CD4-positive, alpha-beta T cell treated with Interleukin-1 beta for 1 hour (primary cell): ENCODE data around the gene EPN3.
A peak's percentile ranks its signal among the peaks of the same experiment; 100 is the strongest.

Source experiments
- DNase-seq, 2 donors: peaks; one replicate each; pipeline ENCODE4 v3.0.0-alpha.2; 2020 to 2022

The EPN3 gene

DNA sequence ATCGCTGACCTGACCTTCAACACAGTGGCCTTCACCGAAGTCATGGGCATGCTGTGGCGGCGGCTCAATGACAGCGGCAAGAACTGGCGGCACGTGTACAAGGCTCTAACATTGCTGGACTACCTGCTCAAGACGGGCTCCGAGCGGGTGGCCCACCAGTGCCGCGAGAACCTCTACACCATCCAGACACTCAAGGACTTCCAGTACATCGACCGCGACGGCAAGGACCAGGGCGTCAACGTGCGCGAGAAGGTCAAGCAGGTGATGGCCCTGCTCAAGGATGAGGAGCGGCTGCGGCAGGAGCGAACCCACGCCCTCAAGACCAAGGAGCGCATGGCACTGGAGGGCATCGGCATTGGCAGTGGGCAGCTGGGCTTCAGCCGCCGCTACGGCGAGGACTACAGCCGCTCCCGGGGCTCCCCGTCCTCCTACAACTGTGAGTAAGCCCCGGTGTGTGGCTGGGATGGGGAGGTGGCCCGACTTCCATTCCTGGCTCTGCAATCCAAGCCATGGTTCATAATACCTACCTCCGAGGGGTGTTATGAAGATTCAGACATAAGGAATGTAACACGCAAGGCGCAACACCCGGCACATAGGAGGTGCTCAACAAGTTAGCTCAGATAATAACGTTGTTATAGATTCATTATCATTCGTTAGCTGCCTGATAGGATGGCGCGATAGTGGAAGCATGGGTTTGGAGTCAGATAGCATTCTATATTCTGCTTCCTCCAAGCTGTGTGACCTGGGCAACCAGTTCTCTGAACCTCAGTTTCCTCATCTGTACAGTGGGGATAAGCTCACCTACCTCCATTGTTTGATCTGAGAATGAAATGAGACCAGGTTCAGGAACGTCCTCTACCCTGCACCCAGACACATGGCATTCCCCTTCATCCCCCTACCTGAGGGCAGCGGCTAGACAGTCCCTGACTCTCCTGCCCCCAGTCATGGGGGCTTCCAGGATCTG, 4.4 kb downstream of the EPN3 start:
- no peak for DNase-seq

DNA sequence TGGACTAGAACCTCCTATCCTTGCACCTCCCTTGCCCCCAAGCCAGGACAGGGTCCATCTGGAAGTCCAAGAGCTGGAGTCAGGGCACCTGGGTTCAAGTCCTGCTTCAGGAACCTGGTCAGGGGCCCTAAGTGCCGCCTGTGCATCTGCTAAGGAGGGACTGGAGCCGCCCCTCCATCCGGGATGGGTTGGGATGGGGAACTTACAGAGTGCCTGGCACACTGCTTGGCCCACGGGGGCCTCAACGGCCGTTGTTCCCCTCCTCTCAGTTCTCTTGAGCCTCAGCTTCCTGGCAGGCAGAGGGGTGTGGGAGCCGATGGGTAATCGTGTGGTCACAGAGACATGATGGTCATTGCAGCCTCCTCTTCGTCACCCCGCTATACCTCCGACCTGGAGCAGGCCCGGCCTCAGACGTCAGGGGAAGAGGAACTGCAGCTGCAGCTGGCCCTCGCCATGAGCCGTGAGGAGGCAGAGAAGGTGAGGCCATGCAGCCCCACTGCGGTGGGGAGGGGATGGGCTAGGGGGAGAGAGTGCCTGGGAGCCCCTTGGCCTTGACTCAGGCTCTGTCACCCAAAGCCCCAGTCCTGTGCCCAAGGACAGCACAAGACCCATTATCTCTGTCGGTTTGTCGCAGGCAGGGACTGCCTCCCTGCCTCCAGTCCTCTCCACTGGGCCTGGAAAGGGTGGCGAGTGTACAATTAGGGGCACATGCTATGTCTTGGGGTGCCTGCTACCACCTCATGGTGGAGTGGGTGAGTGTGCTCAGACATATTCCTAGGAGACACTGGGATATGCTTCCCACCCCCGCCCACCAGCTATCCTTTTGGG, 5.4 kb downstream of the EPN3 start:
- no peak for DNase-seq

DNA sequence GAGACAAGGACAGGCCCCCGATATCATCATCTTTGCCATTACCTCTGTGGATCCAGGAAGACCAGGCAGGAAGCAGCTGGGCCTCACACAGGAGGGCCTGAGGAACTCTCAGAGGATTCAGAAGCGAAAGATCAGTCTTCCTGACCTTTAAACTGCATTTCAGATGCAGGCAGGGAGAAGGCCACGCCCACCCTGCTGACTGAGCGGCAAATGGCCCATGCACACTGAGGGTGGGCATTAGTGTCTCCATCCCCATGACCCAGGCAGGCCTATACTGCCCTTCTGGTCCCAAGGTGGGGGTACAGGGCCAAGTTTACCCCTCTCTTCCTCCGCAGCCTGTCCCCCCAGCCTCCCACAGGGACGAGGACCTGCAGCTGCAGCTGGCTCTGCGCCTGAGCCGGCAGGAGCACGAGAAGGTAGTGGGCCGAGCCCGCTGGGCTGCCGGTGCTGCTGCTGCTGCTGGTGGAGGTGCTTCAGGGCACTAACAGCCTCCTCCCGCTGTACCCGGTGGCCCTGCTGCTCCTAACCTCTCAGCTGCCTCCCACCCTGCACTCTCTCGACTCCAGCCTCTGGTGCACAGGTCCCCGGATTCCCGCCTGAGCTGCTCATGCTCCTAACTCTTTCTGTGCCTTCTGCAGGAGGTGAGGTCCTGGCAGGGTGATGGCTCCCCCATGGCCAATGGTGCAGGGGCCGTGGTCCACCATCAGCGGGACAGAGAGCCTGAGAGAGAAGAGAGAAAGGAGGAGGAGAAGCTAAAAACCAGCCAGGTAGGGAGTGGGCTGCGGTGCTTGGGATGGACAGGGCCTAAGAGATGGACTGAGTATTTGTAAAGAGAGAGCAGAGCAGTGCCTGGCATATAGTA, 6.2 kb downstream of the EPN3 start:
- DNase-seq = no peak

DNA sequence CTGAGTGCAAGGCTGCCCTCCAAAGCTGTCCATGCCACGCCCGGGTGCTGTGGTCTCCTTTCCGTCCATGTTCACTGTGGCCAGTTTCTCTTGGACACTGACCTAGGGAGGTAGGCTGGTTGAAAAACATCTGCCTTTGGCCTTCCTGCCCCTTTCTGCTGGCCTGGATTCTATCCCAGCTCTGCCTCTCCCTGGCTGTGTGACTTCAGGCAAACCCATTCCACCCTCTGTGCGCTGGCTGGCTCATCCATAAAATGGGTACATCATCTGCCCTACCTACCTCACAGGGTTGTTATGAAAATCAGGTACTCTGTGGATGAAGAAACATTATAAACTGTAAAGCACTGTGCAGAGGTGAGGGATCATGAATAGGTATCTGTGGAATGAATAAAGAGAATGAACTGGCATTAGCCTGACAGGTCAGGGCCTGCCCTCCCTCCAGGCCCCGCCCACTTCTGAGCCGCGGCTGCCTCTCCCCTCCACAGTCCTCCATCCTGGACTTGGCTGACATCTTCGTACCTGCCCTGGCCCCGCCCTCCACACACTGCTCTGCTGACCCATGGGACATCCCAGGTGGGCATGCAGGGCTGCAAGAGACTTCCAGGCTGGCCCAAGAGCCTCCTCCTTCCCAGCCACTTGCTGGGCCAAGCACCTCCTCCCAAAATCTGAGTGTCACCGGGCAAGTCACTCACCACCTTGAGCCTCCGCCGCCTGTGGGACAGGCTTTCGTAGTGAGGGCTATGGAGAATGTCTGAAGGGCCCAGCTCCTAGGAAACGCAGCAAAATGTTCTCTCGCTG, 7.4 kb downstream of the EPN3 start:
- no peak for DNase-seq

DNA sequence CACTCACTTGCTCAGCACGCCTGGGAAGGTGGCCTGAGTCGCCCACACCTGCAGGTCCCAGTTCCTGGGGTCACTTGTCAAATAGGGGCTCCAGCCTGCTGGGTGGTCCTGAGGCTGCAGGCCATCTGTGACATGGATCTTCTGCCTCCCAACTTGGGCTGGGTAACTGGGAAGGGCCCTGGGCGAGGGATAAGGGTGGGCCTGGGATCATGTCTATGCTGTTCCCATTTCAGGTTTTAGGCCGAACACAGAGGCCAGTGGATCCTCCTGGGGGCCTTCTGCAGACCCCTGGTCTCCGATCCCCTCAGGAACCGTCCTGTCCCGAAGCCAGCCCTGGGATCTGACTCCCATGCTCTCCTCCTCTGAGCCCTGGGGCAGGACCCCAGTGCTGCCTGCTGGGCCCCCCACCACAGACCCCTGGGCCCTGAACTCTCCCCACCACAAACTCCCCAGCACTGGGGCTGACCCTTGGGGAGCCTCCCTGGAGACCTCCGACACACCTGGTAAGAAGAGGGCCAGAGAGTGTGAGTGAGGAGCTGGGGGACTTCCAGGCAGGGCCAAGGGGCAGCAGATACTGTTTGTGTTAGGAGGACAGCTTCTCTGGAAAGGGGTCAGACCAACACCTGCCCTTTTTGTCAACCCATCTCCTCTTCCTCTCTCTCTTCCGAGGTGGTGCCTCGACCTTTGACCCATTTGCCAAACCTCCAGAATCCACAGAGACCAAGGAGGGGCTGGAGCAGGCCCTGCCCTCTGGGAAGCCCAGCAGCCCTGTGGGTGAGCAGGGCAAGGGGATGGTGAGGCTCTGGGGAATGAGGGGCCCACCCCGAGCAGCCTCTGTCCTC, 8.2 kb downstream of the EPN3 start:
- DNase-seq = no peak

DNA sequence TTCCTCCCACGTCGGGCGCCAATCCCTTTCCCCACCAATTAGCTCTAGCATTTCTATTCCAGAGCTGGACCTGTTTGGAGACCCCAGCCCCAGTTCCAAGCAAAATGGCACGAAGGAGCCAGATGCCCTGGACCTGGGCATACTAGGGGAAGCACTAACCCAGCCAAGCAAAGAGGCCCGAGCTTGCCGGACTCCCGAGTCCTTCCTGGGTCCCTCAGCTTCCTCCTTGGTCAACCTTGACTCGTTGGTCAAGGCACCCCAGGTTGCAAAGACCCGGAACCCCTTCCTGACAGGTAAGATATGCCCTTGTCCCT, 8.8 kb downstream of the EPN3 start:
- no peak for DNase-seq

DNA sequence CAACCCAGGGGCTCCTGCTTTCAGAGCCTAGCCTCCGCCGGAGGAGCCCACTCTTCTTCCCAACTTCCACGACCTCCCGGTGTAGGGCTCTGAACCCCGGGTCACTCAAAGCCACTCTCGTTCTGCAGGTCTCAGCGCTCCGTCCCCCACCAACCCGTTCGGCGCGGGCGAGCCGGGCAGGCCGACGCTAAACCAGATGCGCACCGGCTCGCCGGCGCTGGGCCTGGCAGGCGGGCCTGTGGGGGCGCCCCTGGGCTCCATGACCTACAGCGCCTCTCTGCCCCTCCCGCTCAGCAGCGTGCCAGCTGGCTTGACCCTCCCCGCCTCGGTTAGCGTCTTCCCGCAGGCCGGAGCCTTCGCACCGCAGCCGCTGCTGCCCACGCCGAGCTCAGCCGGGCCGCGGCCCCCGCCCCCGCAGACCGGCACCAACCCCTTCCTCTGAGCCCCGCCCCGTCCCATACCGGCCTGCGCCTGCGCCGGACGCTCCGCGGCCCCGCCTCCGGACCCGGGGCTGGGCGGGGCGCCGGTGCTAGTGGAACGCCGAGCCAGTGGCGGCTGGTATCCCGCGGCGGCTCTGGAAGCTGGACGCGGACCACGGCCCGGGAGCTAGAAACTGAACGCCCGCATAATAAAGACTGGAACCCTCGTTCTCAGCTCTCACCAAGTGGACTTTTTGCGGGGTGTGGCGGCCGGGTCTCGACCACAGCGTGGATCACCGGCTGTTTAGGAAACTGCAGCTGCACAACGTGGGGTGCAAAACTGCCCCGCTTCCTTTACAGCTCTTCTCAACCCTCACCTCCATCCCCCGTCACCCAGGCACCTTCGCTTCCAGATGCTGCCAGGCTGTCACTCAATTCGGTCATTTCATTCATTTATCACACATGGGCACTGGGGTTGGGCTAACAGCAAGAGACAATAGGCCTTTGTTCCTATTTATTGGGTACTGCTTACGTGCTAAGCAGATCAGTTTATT, 9.5 kb downstream of the EPN3 start:
- peak; percentile 81 to 85 for DNase-seq

DNA sequence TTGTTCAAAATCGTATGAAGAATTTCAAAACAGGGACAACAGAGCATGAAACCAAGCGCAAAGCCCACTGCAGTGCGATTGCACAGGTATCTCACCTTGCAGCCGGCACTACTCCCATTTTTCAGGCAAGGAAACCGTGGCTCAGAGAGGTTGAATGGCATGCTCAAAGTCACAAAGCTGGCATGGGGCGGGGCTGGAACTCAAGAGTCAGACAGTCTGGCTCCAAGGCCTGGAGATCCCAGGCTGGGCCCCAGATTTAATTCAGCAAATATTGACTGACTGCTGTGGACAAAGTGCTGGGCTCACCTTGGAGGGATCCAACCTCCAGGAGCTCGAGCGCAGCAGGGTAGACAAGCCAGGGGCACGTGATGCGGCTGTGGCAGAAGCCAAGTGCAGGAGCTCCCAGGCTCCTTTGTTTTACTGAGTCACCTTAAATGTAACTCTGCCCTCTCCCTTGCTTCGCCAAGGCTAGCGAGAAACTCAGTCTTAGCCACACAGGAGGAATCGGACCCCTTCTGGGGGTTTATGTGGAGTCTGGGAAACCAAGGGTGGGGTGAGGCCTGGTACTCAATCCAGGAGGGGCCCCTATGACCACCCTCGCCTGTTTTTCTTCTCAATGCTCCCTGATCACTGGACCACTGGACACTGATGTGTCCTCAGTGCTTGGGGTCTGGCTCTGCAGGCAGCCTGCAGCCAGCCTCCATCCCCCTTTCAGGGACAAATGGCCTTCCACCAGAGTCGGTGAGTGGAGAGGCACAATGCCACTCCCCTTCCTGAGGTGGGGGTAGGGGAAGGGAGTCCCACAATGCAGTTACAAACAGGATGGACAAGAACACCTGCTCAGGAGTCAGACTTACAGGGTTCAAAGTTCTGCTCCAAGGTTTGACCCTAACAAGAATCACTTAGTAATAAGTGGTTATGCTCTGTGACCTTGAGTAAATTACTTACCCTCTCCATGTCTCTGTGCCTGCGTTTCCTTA, 10.6 kb downstream of the EPN3 start:
- no peak for DNase-seq

DNA sequence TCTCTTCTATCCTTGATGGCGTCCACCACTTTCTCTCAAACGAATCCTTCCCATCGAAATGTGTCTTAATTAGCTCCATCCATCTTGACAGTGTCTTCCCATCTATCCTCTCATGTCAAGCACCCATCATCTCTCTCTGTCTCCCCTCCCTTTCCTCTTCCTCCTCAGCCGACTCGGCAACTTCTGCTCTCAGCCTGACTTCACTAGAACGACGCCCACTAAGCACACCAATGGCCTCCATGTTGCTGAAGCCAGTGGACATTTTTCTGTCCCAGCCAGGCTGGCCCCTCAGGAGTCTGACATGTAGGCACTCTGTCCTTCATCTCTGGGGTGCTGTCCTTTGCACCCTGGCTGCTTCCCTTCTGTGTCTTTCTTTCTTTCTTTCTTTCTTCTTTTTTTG, 12.0 kb downstream of the EPN3 start:
- no peak for DNase-seq

DNA sequence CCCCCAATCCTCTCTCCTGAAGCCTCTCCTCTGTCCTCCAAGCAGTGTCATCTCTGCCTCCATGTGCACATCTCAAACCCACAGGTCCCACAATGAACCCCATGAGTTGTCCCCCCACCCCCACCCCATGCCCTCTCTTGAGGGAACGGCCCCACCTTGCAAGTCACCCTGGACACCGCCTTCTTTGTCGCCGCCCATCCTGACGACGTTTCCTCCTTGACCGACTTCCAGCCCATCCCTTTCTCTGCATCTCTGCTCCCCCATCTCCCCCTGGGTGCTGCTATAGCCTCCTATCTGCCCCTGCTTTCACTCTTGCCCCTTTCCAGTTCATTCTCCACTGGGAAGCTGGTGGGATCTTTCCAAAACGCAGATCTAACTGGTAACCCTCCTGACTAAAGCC, 12.8 kb downstream of the EPN3 start:
- no peak for DNase-seq

DNA sequence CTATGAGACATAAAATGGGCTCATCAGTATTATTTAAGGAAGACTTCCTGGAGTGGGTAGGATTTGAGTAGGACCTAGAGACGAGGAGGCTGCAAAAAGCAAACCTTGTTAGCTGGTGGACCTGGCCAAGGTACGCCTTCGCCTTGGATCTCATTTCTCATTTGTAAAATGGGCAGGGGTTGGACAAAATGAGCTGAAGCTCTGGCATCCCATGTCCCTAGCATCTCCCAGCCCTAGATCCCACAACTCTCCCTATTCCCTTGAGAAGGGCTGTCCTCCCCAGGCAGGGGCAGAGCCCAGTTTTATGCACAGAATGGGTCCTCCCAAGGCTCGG, 14.1 kb downstream of the EPN3 start:
- DNase-seq = no peak

DNA sequence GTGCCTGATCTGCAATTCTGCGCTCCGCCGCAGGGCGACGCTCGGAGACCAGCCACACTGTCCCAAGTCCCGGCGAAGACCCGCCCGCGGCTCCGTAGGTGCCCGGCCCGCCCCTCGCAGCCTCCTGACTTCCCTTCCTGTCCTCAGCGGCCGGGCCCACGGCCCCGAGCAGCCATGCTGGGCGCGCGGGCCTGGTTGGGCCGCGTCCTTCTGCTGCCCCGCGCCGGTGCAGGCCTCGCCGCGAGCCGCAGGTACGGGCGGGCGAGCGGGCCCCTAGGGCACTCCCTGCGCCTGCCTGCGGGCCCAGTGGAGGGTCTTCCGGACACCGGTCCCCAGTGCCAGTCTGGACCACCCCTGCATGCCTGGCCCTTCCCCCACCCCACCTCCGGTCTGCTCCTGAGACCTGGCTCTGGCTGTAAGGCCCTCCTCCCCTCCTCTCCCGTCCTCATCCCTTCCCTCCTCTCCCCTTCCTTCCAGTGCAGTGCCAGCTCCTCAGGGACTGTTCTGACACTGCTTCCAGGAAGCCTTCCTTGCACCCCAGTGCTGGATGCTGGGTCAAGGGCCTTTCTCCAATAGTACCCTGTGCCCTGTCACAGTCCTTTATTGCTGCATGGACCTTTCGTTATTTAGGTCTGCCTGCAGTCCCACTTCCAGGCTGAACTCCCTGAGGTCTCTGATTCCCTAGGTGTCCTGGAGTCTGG, 14.7 kb downstream of the EPN3 start, which contains the start of gene SPATA20:
Gene SPATA20, plus strand, starts transcription at position 140 of the 701 bp plus-strand sequence. Its CDS starts 35 bp downstream, at position 175.
- peak; percentile 86 to 90 for DNase-seq

DNA sequence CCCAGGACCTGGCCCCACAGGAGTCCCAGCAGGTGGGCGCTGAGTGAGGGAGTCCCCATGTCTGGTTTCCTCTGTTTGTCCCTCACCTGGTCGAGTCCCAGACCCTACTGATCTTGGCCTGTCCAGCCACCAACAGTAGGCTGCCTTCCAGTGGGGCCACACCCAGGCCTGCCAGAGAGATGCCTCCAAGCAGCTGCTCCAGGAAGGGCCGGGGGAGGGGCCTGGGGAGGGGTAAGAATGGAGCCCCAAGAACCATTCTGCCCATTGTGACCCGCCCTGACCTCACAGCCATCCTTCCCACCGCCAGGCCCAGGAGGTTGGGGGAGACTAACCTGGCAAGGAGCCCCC, 15.2 kb downstream of the EPN3 start:
- no peak for DNase-seq

DNA sequence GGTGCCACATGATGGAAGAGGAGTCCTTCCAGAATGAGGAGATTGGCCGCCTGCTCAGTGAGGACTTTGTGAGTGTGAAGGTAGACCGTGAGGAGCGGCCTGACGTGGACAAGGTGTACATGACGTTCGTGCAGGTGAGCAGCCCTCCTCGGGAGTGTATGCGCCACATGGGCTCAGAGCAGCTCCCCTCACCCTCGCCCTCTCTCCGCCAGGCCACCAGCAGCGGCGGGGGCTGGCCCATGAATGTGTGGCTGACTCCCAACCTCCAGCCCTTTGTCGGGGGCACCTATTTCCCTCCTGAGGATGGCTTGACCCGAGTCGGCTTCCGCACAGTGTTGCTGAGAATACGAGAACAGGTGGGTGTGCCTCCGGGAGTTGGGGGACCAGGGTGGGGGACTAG, 16.3 kb downstream of the EPN3 start:
- DNase-seq = no peak

DNA sequence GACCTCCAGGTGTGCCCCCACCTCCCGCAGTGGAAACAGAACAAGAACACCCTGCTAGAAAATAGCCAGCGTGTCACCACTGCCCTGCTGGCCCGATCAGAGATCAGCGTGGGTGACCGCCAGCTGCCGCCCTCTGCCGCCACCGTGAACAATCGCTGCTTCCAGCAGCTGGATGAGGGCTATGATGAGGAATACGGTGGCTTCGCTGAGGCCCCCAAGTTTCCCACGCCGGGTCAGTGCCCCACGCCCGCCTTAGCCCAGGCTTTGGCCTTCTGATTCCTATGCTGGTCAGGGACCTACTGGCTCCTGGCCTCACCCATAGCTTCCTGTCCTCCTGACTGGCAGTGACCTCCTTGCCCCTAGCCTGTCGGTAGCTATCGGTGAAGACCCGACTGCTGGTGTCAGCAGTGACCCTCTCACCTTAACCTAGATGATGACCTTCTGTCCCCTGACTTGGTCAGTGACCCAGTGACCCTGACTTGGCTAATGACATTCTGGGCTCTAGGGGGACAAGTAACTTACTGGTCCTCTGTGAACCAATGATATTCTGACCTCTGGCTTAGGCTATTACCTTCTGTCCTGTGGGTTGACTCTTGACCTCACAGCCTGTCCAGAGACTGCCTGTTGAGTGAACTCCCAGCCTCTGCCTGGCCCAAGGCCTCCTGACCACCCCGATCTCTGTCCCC, 16.9 kb downstream of the EPN3 start:
- DNase-seq = no peak

DNA sequence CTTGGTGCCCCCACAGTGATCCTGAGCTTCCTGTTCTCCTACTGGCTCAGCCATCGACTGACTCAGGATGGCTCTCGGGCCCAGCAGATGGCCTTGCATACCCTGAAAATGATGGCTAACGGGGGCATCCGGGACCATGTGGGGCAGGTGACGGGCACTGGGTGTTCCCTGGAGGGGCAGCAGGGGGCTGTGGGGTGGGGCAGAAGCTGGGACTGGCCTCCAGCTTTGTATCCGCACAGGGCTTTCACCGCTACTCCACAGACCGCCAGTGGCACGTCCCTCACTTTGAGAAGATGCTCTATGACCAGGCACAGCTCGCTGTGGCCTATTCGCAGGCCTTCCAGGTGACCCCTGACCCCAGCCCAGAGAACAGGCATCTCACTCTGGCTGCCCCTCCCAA, 17.4 kb downstream of the EPN3 start:
- no peak for DNase-seq

DNA sequence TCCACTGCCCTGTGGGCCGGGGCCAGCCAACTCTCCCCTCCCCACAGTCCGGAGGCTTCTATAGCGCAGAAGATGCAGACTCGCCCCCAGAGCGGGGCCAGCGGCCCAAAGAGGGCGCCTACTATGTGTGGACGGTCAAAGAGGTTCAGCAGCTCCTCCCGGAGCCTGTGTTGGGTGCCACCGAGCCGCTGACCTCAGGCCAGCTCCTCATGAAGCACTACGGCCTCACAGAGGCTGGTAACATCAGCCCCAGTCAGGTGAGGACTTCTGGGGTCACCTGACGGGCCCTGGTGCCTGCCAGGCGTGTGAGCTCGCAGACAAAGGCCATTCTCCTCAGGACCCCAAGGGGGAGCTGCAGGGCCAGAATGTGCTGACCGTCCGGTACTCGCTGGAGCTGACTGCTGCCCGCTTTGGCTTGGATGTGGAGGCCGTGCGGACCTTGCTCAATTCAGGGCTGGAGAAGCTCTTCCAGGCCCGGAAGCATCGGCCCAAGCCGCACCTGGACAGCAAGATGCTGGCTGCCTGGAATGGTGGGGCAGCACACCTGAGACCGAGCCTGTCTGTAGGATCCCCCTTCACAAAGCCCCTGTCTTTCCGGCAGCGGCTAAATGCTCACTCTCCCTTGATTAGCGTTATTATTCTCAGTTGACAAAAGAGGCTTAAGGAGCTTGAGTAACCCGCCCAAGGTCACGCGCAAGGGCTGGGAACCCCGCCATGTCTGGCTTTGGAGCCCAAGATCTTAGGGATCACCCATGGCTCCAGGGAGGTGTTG, 18.3 kb downstream of the EPN3 start:
- DNase-seq = peak in 1 of 2 donors; percentile 29
